SW 1271 (cell line): Measurements from ENCODE around the gene ZCCHC14.
"Not testable (repeated sequence)": the region's sequence is repeated elsewhere in the genome, so short reads cannot be mapped to it uniquely, and the experiment has no call there.

Source experiments
- DNase-seq, 2 experiments: peaks; one replicate each; lab custom pipeline; 2025; lab: John Stamatoyannopoulos, UW

Gene ZCCHC14

DNA sequence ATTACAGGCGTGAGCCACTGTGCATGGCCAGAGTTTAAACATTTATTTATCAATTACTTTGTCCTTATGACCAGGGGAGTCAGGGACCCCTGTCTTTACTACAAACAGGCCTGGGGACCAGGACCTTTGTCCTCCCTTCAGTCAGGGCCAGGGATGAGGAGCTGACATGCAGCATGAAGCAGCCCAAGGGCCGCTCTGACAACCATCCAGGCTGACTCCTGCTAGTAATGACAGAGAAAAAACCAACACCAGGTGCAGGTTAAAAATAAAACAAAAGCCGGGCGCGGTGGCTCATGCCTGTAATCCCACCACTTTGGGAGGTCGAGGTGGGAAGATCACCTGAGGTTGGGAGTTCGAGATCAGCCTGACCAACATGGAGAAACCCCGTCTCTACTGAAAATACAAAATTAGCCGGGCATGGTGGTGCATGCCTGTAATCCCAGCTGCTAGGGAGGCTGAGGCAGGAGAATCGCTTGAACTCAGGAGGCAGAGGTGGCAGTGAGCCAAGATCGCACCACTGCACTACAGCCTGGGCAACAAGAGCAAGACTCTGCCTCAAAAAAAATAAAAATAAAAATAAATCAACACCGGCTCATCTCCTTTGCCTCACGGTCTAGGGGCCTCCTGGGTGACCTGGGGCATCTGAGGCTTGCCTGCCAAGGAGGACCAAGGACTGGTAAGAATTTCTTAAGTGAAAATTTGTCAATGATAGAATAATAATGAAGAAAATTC, 129.8 kb downstream of the ZCCHC14 start:
- not testable (repeated sequence) for DNase-seq

DNA sequence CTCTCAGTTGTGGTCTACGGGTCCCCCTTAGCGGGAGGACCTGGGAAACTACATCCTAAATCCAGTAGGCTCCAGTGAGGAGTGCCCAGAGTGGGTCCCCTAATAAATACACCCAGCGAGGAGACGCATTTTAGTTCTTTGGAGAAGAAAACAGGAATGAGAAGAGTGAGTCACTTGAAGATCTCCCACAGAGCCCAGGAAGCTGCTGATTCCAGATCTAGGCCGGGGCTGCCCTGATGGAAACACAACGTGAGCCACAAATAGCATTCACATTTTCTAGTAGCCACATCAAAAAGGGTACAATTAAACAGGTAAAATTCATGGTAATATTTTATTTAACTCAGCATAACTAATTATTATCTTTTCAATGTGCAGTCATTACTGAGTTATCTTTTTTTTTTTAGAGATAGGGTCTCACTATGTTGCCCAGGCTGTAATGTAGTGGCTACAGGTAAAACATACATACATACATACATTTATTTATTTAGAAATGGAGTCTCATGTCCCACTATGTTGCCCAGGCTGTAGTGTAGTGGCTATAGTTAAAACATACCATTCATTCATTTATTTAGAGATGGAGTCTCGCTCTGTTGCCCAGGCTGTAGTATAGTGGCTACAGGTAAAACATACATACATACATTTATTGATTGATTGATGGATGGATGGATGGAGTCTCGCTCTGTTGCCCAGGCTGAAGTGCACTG, 130.8 kb downstream of the ZCCHC14 start:
- DNase-seq, result no peak

DNA sequence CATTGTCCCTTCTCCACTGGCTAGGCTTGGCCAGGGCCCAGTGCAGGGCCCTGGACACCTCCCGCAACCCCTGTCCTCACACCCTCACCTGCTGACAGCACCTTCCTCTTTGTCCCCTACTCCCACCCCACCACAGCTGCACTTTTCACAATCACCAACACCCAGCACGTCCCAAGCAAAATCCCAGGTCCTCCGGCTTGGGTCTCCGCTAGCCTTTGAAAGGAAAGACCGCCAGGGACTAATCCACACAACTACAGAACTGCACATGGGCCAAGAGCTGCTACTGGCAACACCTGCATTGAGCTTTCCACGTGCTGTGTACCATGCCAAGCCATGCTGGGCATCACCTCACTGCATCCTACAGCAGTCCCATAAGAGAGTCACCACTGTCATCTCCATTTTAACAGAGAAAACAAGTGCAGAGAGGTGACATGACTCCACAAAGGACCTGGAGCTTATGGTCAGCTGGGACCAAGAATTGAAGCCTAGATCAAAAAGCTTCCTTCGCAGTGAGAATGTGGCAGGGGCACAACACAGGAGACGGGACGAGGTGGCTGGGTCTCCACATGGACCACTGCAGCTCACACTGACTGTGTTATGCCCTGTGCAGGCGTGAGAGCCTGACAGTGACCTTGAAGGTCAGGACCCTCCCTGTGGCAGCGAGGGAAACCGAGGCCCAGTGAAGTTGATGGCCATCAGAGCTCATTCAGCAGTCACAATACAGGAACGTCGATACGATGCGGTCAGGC, 131.8 kb downstream of the ZCCHC14 start:
- no peak for DNase-seq

DNA sequence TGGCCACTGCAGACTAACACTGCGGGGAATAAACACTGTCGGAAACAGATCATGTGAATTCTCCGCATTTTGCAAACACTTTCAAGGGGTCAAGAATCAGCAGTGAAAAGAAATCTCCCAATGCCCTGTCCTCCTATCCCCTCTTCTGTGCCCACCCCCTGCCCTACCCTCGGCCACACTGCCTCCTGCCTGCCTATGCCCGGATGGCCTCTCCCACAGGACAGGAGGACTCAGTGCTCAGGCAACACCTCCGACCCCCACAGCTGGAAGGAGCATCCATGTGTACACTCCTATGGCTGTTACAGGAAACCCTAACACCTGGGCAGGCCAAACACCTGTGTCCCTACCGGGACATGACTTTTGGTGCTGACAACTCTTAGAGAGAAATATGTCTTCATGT, 133.7 kb downstream of the ZCCHC14 start:
- no peak for DNase-seq

DNA sequence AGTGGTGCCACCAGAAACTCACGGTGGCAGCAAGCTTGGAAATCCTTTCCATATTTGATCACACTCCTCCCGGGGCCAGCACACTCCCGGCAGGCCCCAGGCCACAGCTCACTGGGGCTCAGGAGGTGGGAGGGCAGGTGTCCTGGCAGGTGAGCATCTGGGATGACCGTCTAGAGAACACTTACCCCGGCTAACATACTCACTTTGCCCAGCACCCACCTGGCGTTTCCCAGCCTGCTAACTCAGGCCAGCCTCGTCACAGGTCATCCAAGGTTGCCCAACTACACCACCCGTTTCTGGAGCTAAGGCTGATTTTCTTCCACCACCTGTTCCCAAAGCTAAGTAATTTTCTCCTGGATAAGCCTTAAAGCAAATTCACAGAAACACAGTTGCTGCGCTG, 134.1 kb downstream of the ZCCHC14 start:
- DNase-seq, result no peak

- DNase-seq, result no peak
Measured at GRCh38 chr16:87358250-87358649, 134.6 kb downstream of the ZCCHC14 start.

DNA sequence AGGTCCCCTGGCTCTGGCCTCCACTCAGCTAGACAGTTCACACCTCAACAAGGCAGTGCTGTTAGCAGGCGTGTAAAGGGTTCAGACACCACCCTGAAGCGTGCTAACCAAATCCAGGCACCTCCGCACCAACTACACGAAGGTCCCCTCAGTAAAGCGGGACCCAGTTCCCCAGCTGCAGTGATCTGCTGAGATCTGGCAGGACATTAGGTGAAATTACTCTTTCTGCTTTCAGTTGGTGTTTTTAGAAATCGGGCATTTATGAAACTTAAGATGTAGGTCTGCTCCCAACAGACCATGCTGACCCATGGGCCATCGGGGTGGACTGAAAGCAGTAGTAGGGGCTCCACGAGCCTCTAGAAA, 136.4 kb downstream of the ZCCHC14 start:
- DNase-seq, result no peak
